ENCODE data around the gene EML4.

The EML4 gene

DNA sequence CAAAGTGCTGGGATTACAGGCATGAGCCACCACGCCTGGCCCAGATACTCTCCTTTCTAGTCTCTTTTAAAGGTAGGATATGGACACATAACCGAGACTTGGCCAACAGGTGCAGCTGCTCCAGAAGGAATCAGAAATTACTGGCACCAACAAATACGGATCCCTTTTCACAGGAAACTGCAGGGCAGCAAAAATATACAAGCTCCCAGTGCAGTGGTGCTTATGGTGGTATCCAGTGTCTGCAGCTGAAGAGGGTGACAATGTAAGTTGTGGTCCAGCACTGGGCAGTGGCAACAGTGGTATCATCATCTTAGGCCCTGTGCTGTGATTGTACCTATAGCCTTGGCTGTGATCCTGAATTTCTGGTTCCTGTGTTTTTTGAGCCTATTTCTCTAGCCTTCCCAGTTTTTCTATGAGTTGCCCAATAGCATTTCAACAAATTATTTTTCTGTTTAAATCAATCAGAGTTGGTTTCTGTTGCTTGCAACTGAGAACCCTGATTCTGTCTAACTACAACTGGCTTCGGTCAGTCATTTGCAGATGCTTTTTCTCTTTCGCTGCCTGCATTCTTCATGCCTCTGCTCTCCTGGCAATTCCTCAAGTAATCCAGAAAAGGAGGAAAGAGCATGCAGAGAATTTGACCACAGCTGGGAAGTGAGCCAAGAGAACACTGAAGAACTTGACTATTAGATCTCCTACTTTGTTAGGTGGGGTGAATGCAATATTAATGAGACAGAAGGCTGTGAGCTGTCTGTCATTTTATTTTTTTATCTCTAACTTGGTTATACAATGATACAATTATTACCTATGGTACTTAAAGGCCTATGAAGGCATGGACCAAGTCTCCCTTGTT lies 30.8 kb upstream of the EML4 start:
- no peak for DNase-seq

DNA sequence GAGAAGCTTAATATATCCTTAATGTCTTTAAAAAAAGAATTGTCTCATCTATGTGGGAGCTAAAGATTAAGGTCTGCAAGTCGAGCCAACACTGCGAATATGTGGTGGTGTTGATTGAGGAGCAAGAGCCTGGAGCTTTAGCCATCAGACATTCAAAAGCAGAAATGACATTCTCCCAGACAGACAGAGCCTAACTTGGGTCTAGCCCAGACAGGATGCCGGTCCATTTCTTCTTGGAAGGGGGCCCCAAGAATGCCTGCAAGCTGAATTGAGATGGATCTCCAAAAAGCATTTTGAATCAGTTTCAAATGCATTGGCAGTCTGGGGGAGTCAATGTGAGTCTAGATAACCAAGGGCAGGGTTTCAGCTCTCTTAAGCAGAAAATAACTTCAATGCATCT lies 30.1 kb upstream of the EML4 start:
- no peak for DNase-seq

DNA sequence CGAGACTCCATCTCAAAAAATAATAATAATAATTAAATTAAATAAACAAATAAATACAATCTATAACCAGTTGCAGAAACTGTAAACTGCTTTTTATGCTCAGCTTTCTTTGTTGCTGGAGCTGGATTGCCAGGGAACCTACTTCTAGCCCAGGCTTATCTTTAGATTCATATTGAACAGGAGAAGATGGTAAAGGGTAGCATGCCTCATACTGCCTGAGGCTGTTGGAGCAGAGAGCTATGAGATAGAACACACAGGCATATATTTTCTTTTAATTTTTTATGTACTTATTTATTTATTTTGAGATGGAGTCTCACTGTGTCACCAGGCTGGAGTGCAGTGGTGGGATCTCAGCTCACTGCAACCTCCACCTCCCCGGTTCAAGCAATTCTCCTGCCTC lies 28.7 kb upstream of the EML4 start:
- no peak for DNase-seq

DNA sequence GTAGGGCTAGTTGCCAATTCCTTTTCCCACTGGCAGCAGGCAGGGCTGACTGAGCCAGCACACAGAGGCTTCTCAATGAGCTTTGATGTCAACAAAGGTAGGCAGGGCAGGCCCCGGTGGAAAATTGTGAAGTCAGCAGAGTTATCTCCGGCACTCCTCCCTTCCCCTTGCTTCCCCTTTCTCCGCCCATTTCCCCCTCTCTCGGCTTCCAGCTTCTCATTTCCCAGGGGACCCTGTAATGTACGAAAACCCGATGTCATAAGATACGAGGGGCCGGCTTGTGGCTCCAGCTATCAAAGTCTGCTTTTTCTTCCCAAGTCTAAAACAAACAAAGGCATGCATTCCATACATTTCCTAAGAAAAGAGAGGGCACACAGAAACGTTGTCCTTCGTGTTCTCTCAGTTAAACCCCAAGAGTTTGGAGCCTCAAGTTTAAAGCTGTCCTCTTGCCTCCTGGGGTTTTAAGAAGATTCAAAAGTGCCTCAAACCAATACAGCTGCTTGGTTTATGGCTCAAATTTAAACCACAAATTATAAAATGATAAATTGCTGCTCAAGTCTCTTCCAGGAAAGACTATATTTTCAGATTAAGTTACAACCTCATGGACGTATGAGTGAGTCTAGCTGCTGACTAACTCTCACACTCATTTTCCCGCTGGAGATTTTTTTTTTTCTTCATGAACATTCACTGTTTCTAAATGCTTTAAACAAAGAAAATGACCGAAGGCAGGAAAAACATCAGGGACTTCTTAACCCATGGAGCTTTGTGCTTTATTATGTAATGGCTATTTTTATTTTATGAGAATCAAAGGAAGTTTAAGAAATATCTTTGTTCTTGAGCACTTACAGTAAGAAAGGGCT lies 27.2 kb upstream of the EML4 start:
- peak; percentile 48 for DNase-seq

DNA sequence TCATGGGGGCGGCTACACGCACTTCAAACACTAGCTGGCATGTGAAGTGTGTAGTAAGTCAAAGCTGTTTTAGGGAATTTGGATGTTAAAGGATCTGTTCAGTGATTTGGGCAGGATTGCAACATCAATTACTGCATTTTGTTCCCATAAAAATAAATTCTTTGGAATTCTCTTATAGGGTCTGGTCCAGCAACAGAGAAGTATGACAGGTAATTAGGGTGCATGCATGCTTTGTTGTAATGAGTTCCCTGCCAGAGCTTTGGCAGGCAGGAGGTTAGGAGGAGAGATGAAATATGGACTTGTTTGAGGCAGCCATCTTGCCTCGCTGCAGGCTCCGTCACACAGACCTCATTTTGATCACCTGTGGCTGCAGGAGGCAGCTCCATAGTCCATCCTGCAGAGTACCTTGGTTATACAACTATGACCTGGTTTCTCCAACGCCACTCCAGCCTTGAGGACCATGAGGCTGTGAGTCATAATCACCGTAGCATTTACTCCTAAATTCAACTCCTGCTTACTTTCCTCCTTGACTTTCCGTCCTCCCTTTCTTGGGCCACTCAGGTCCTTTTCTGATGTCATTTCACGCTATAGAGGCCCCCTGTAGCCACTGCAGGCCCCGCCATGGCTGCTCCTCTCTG lies 26.5 kb upstream of the EML4 start:
- DNase-seq, result no peak

DNA sequence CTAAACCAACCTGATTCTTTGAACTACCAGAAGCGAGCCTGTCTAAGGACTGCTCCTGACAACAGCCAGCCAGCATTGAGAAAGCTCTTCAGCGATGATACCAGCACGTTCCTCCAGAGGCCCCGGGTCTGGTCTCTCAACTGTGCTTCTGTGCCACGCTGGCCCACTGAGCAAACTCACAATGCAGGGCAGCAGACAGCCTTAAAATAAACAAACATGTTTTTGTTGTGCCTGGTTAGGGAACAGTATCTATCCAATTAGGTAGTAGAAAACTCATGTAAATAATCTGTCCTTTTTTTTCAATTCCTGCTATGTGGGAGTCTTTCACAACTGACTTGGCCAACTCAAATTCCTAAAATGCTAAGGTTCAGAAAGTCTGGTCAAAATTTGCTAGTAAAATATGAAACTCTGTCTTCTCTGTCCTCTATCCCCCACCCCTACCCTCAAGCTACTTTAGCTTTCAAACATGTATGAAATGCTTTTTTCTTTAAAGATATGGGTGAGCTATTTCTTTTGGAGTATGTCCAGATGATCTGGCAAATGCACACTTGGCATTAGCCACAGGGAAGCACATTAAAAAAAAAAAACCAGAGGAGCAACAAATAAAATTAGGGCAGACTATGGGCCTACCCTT lies 21.4 kb upstream of the EML4 start:
- DNase-seq, result no peak

DNA sequence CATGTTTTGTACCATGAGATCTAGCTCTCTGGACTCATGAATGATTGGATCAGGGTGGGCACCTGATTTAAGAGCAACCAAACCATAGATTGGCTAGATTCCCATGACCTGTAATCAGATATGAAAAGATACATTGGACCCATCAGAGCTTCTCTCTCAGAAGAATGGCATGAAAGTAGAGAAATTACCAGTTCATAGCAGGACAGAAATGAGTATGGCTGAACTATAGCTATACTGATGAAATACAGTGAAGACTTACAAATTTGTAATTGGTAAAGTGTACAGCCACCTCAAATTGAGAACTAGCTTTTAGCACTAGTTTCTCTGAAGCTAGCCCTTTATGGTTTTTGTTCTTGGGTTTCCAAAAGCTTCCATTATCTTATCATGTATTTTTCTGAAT lies 19.0 kb upstream of the EML4 start:
- DNase-seq, result no peak

DNA sequence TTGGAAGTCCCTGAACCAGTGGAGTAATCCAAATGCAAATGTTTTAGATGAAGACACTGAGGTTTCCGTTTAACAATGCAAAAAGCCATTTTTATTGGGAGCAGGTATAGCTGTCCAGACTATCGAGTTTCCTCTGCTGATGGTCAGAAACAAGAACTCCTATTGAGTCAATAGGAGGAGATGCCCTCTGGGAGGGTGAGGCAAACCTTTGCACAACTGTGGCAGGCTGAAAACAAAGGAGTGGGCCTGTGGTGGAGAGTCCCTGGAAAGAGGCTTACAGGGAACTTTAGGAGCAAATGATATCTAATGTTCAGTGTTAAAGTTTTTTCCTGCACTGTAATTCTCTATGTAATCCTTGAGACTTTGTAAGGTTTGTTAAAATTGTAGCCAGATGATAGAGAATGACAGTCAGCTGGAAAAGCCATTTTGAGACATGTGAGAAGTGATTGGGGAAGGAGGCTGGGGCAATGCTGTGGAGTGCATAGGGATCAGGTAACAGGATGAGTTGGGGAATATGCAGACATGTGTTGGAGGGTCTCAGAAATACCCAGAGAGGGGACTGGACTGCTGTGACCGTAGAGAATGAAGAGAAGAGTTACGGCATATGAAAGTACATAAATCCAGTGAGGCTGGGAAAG lies 15.1 kb upstream of the EML4 start:
- DNase-seq, result no peak

DNA sequence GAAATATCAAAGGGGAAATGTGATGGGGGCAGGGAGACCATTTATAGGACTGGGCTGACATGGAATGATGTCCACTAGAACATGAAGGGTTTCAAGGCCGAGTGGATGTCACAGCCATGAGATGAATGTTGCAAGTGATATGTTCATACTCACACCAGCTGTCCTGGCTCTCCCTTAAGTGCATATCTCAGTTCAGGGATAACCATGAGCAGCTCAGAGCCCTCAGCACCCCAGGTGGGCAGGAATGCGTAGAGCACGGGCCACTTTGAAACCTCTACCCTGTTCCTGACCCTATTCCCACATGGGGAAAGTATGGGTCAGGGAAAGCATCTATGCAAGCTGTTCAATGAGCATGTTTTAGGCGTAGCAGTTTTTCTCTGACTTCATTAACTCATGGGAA lies 12.4 kb upstream of the EML4 start:
- DNase-seq, result no peak

DNA sequence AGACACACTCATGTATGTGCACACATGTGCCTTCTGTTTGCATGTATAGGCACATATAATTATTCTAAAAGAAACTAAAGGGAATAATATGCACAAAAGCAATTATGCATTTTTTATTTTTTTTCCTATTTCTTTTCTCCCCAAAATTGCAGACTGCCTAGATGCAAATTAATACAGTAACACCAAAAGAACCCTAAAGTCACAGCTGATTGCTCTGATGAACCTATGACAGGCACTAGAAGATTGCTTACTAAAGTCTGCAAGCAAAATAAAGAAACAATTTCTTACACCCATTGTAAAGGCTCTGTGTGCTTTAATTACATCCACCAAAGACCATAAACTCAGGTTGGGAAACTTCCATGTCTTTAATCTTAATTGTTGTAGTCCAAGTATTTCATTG lies 7.7 kb upstream of the EML4 start:
- DNase-seq, result no peak

DNA sequence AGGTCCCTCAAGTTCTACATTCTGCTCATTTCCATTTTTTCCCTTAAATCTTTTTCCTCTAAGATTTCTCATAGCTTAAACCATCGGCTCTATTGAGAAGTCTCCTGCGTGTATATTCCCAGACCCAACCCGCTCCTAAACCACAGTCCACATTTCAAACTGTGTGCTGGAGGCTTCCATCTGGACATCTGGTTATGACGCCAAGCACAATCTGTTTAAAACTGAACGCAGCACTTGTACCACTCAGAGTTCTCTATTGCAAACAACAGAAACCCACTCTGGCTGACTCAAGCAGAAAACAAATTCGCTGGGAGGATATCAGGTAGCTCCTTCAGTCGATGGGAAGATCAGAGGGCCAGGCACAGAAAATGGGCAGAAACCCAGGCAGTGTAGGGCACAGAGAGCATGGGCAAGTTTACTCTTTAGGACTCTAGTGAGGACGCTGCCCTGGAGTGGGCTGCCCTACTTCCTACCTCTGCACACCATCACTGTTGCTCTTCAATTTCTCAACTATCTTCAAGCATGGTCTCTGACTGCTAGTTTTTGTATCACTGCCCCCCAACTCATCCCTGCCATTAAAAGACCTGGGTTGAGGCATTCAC lies 5.6 kb upstream of the EML4 start:
- no peak for DNase-seq

DNA sequence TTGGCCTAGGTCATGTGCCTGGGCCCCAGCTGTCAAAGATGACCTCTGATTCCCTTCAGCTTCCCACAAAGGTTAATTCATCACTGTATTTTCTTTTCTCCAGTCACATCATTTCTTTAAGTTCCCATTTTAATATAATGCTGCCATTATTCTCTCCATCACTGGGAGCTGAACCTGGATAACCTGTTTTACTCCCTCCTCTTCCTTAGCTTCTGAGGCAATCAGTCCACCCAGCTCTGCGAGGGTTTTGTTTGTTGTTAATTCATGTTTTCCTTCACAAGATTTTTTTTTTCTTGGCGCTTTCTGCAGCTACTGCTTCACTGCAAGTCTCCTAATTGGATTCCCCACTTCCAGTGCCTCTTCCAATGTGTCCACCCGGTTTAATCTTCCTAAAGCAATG lies 5.1 kb upstream of the EML4 start:
- DNase-seq, result no peak

DNA sequence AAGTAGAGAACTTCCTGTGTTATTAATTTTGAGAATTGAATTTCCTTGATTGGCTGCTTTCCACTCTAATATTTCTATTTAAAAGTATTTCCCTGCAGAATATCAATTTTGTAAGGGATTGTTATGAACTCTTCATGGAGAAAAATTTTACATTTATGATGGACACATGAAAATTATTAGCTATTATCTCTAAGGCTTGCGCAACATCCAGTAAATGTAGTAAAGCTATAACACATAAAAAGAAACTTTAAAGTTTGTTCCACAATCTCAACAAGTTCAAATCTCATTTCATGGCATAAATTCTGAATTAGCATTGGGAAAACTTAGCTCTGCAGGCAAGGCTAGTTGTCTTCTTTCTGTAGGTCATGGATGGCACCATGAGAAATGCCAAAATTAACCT lies 4.2 kb upstream of the EML4 start:
- no peak for DNase-seq

DNA sequence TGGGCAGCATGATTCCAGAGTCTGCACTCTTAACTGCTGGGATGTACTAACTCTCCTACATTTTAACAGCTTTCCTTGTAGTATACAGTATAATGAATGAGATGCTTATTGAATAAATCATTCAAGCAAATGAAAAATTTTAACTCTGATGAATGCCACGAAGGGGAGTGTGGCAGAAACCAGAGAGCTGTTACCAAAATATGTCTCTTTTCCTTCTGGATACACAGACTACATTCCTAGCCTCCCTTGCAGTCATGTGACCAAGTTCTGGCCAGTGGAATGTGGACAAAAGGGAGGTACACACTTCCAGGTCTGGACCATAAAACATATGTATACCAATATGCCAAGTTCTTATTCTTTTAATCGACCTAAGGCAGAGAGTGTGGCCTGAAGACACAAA lies 1.7 kb upstream of the EML4 start:
- DNase-seq, result no peak

DNA sequence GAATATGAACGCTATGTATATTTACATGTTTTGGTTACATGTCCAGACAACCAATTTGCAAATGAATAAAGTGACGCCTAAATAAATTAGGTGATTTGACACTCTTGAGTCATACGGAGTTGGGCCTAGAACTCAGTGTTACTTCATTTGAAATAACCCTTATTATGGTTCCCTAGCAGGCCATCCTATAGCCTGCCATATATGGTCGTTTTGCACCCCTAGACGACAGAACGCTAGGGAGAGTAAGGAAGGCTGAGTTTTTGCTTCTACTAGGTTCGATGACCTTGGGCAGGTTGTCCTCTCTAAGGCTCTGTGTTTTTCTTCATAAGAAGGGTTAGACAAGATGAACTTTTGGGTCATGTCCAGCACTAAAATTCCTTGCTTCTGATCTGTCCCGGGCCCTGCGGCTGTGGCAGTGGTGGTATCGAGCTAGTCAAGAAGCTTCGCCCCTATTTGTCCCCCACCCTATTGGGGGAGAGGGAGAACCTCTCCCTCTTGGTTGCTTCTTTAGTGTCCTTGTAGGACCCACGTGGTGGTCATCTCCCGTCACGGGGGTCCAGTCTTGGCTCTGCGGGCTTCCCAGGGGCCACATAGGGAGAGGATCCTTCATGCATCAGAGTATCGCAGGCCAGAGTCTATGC lies 574 bp upstream of the EML4 start:
- DNase-seq, result no peak

DNA sequence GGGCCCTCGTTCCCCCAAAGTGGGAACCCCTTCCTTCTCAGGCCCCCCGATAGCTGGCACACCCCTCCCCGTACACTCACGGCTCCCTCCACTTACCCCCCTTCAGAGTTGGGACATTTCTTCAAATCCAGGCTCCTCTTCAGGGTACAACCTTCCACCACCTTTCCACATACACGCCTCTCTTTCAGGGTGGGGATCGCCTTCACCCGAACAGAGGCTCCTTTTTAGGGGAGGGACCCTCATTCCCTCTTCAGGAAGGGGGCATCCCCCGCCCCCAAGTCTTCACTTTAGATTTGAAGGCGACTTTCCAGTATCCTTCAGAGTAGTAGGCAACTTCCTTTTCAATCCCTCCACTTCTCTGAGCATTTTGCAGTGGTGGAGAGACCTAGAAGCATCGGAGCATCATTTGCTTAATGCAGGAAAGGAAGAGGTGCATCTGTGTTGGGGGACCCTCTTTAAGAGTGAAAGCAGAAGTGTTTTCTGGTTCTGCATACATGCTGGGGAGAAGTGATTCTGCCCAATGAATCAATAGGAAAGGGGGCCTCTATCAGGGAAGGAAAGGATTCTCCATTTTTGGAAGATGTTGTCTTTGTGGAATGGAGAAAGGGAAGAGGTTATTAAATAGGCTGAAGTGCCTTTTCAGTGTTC lies 845 bp downstream of the EML4 start:
- no peak for DNase-seq

DNA sequence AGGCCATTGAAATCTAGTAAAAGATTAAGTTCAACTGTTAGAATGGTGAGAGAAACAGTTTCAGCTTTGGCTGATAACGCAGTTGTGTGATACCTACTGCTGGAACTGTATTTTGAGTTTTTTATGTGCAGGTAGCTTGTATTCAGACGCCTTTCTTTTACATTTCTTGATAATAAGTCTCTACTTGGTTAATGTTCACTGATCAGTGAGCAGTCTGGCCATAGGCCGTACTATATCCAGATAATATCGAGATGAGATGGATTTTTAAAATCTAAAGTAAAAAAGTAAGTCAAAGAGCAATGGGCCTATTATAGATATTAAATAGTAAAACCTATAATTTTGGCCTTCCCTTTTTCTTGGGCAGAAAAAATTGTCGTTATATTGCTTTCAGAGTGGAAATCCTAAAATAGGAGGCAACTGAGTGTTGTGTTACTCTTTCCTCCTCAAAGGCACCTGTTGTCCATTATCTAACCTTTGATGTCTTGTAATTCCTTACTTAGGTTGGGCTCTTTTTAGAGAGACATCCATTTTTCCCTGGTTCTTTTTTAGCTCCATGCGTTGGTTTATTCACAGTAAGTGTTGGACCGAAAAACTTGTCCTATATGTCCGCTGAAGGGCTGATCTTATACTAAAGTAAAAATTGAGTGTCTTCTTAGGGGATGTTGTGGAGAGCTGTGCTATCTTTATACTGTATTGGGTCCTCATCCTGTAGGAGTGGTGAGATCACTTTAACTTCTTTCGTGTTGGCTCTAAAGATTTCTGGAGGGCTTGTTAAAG lies 1.7 kb downstream of the EML4 start:
- DNase-seq, result no peak

DNA sequence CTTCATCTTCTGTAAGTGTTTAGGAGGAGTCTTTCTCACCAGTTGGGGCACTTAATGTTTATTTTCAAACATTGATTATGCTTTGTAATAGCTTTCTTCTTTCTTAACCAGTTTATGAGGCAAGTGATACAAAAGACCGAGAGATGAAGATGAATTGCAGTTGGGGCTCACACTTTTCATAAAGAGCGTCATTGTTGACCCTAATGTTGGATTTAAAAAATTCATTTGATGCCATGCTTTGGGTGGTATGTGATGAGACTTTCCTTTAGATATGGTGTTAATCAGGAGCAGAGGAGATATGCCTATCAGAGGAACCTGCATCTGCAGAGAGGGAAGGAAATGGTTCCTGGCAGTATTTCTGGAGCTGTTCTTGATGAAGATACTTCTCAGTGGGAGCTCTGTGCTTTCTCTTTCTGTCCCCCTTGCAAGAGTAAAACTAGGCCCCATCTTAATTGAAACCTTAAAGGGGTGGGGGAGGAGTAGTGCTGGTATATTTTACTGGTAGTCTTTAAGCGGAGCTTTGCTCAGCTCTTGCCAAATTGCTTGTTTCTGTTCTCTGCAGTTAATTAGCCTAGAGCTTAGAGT lies 2.3 kb downstream of the EML4 start:
- no peak for DNase-seq

DNA sequence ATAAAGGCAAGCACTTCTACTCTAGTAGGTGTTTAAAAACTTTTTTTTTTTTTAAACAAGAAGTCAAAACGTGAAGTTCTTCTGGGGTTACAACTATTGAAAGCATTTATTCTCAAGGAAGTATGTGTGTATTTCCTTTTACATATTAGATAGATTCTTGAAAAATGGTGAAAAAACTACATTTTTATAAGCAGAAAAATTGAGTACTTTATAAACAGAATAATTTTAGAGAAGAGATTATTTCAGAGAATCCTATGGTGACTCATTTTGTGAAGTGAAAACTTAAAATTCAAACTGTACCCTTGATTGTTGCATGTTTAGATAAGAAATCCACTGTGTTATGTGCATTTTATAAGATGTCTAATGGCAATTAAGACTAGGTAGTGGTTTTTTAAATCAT lies 2.9 kb downstream of the EML4 start:
- DNase-seq, result no peak

DNA sequence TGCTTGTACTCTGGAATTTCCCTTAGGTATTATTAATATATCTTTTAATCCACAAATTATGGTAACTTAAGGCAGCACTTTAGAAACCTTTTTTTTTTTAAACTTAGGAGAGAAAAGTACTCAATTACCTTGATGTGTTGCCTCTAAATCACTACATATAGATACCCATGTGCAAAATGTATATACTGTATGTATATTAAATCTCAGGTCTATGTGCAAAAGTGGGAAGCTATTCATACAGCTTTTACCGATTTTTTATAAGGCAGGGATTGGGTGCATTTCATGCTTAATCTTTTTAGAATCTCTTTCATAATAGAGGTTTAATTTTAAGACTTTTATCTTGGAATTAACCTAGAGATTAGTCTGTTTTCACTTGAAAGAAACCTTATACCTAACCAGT lies 3.4 kb downstream of the EML4 start:
- DNase-seq, result no peak
